Sigmoid colon (tissue), 7 donors: ENCODE data around the gene PIGV. TPM values are rescaled to one million over a fixed set of nuclear protein-coding genes. Genes with fewer than 3 reads are reported as not detected.

Experiments
- DNase-seq: peaks from one replicate; pipeline ENCODE4 v3.0.0-alpha.2; 2019
- H3K27ac ChIP-seq, 4 donors: fragments of 200-600 bp; sonication (generic); one replicate each; pipeline ENCODE4 v1.5.1; 2016 to 2019; ENCODE audit warnings: mild to moderate bottlenecking in 1 of 4
- H3K27me3 ChIP-seq, 3 donors: fragments of 200-600 bp; sonication (generic); one replicate each; pipeline ENCODE4 v1.5.1; 2019; ENCODE audit warnings: mild to moderate bottlenecking in 1 of 3
- H3K36me3 ChIP-seq, 4 donors: fragments of 200-600 bp; sonication (generic); one replicate each; pipeline ENCODE4 v1.5.1; 2016 to 2019
- H3K4me1 ChIP-seq, 4 donors: fragments of 200-600 bp; sonication (generic); one replicate each; pipeline ENCODE4 v1.5.1; 2017 to 2019
- H3K4me3 ChIP-seq, 4 donors: fragments of 200-600 bp; sonication (generic); one replicate each; pipeline ENCODE4 v1.5.1; 2017 to 2019; ENCODE audit warnings: mild to moderate bottlenecking in 2 of 4, moderate library complexity in 1 of 4
- H3K9me3 ChIP-seq, 4 donors: fragments of 200-600 bp in 3 of 4; sonication (generic) in 3 of 4; one replicate each; pipeline versions ENCODE4 v1.5.1 to v1.6.1; 2013 to 2019
- CTCF ChIP-seq, 4 experiments: fragments of 450-650 bp in 3 of 4; fragments of 200-600 bp in 1 of 4; IDR thresholded peaks; one replicate each; pipeline ENCODE4 v1.5.1; 2016 to 2019; ENCODE audit warnings: antibody characterized with exemption in 4 of 4, mild to moderate bottlenecking in 3 of 4, moderate library complexity in 2 of 4
- EP300 ChIP-seq, 4 donors: sonication (generic); formaldehyde crosslinking; IDR thresholded peaks; one replicate each; pipeline ENCODE4 v1.6.1; 2017; ENCODE audit warnings: antibody characterized with exemption in 4 of 4
- POLR2A ChIP-seq, 2 donors: fragments of 450-650 bp; IDR thresholded peaks; one replicate each; pipeline ENCODE4 v1.6.1; 2016; ENCODE audit warnings: antibody characterized with exemption in 2 of 2, mild to moderate bottlenecking in 2 of 2, moderate library complexity in 2 of 2
- POLR2AphosphoS5 ChIP-seq, 4 donors: sonication (generic); formaldehyde crosslinking; IDR thresholded peaks; one replicate each; pipeline ENCODE4 v1.6.1; 2017; ENCODE audit warnings: antibody characterized with exemption in 4 of 4
- WGBS, 2 donors: extraction: QIAGEN DNeasy Blood & Tissue Kit; methylation state at CpG; one replicate each; pipeline ENCODE4 v1.1.7; 2013; 5-methylcytosine and 5-hydroxymethylcytosine counted together
- intact Hi-C: fragments of 100-400 bp; cut with DNase I; formaldehyde crosslinking; loops from one replicate; pipeline ENCODE4 v1.15.1; 2023
- polyA plus RNA-seq, 3 donors: library from polyadenylated mRNA; stranded (reverse); fragments of 200-250 nt; gene quantifications; one replicate each; pipeline ENCODE4 v1.2.3, GENCODE V29; 2013
- total RNA-seq, 4 donors: library from RNA; depleted of rRNA; stranded (reverse); fragments of >200 nt; gene quantifications; one replicate each; pipeline ENCODE4 v1.1.0, GENCODE V29; 2016
- donor health status: healthy with polysubstance abuse.
- donor health status: Bipolar disorder and iron deficiency.
- donor health status: healthy.

The PIGV gene
- total and polyA plus RNA-seq, 7 donors: 5.1 to 24.9 (median 11.5) TPM

GRCh38 chr1:26782521-26783212, 5.1 kb upstream of the PIGV start:
- DNase-seq: no peak
- WGBS, 2 donors: 66 to 79% methylated on average over 3 of the region's 3 CpGs
- intact Hi-C loops: loop anchor here (5.0 kb wide), 1 partner anchor 40 kb away; no protein-coding TSS in a partner anchor
- Histone ChIP-seq H3K4me3 (no peak overlapping the region), H3K9me3 (no peaks in the 10 kb centered on the region), H3K36me3 (peaks cover 10 to 34% (median 30%) of the 10 kb centered on the region in 4 donors), H3K27me3 (no peaks in the 10 kb centered on the region), H3K27ac (peak overlapping the region; percentile 94 to 99 (median 96)), H3K4me1 (peaks cover 0 to 69% (median 60%) of the 10 kb centered on the region in 4 donors)
- no peak for TF ChIP-seq POLR2AphosphoS5 (IDR thresholded peaks at IDR 0.05)
- no peak for TF ChIP-seq POLR2A (IDR thresholded peaks at IDR 0.05)
- TF ChIP-seq CTCF (IDR thresholded peaks at IDR 0.05): no peak
- no peak for TF ChIP-seq EP300 (IDR thresholded peaks at IDR 0.05)

- Histone ChIP-seq H3K36me3 (peaks cover 10 to 25% (median 22%) of the 10 kb centered on the region in 4 donors), H3K27ac (peak overlapping the region; percentile 94 to 99 (median 96)), H3K4me1 (peaks cover 0 to 74% (median 61%) of the 10 kb centered on the region in 4 donors), H3K27me3 (no peaks in the 10 kb centered on the region), H3K9me3 (no peaks in the 10 kb centered on the region), H3K4me3 (no peak overlapping the region)
- intact Hi-C loops: loop anchor here (5.0 kb wide), 1 partner anchor 41 kb away; no protein-coding TSS in a partner anchor
- no peak for TF ChIP-seq EP300 (IDR thresholded peaks at IDR 0.05)
- no peak for TF ChIP-seq CTCF (IDR thresholded peaks at IDR 0.05)
- no peak for TF ChIP-seq POLR2A (IDR thresholded peaks at IDR 0.05)
- no peak for TF ChIP-seq POLR2AphosphoS5 (IDR thresholded peaks at IDR 0.05)
- 60 to 84% methylated on average over 5 of the region's 5 CpGs for WGBS, 2 donors
- DNase-seq: no peak
Observed at GRCh38 chr1:26783646-26784022, 4.1 kb upstream of the PIGV start.

- no peaks in the 10 kb centered on the region for H3K27me3 ChIP-seq
- peaks cover 0 to 78% (median 63%) of the 10 kb centered on the region in 4 donors for H3K4me1 ChIP-seq
- WGBS, 2 donors: 95 to 97% methylated on average over 2 of the region's 2 CpGs
- no peak overlapping the region for H3K4me3 ChIP-seq
- intact Hi-C loops: loop anchor here (5.0 kb wide), 1 partner anchor 42 kb away; no protein-coding TSS in a partner anchor
- H3K27ac ChIP-seq: peak overlapping the region; percentile 94 to 99 (median 96)
- DNase-seq: peak; percentile 79
- no peaks in the 10 kb centered on the region for H3K9me3 ChIP-seq
- TF ChIP-seq POLR2AphosphoS5 (IDR thresholded peaks at IDR 0.05): peak in 3 of 4 donors; percentile 15 to 41 (median 17)
- no peak for TF ChIP-seq CTCF (IDR thresholded peaks at IDR 0.05)
- TF ChIP-seq POLR2A (IDR thresholded peaks at IDR 0.05): no peak
- no peak for TF ChIP-seq EP300 (IDR thresholded peaks at IDR 0.05)
- H3K36me3 ChIP-seq: peaks cover 10 to 19% (median 16%) of the 10 kb centered on the region in 4 donors
Observed at GRCh38 chr1:26784023-26784871, 3.5 kb upstream of the PIGV start.

GRCh38 chr1:26784886-26785285, 2.9 kb upstream of the PIGV start:
- Histone ChIP-seq H3K9me3 (no peaks in the 10 kb centered on the region), H3K27me3 (no peaks in the 10 kb centered on the region), H3K36me3 (peaks cover 5 to 12% (median 9%) of the 10 kb centered on the region in 4 donors), H3K4me3 (no peak overlapping the region), H3K27ac (peak overlapping the region; percentile 94 to 99 (median 96)), H3K4me1 (peaks cover 0 to 81% (median 66%) of the 10 kb centered on the region in 4 donors)
- 97 to 99% methylated on average over 1 of the region's 1 CpG for WGBS, 2 donors
- TF ChIP-seq POLR2A (IDR thresholded peaks at IDR 0.05) (no peak), EP300 (IDR thresholded peaks at IDR 0.05) (no peak), CTCF (IDR thresholded peaks at IDR 0.05) (no peak), POLR2AphosphoS5 (IDR thresholded peaks at IDR 0.05) (no peak)
- no peak for DNase-seq
- intact Hi-C loops: loop anchor here (5.0 kb wide), 2 partner anchors 43 to 283 kb away; no protein-coding TSS in a partner anchor
